Stimulated activated CD4-positive, alpha-beta T cell treated with anti-CD3 and anti-CD28 coated beads, TNF-alpha, amount 100 ng/mL, for 24 hours (primary cell): ENCODE data around the gene ZNF778.

ENCODE experiments used
- DNase-seq, 3 experiments: peaks; one replicate each; pipeline ENCODE4 v3.0.0-alpha.2; 2020; ENCODE audit warnings: low read depth in 3 of 3

The ZNF778 gene

GRCh38 chr16:89193576-89194293 lies 23.8 kb upstream of the ZNF778 start:
- DNase-seq, result no peak

- DNase-seq, result no peak
Measured at GRCh38 chr16:89194340-89195311, 22.9 kb upstream of the ZNF778 start.

- no peak for DNase-seq
Measured at GRCh38 chr16:89195521-89196171, 21.9 kb upstream of the ZNF778 start.

- no peak for DNase-seq
Measured at GRCh38 chr16:89197033-89197632, 20.4 kb upstream of the ZNF778 start.

GRCh38 chr16:89197633-89198416 lies 19.7 kb upstream of the ZNF778 start:
- DNase-seq, result no peak

GRCh38 chr16:89198417-89199240 lies 18.9 kb upstream of the ZNF778 start:
- DNase-seq, result no peak

- no peak for DNase-seq
Measured at GRCh38 chr16:89199241-89200123, 18.0 kb upstream of the ZNF778 start.

- no peak for DNase-seq
Measured at GRCh38 chr16:89200124-89200849, 17.2 kb upstream of the ZNF778 start, which contains the start of gene SLC22A31. Gene SLC22A31, minus strand, starts transcription at chr16:89200537. Its CDS starts 36 bp downstream, at chr16:89200501.

GRCh38 chr16:89200850-89201411 lies 16.6 kb upstream of the ZNF778 start:
- DNase-seq, result no peak

- DNase-seq, result peak; percentile 62 to 82 (median 64)
Measured at GRCh38 chr16:89201439-89202377, 15.8 kb upstream of the ZNF778 start.

- DNase-seq, result no peak
Measured at GRCh38 chr16:89202422-89203215, 14.9 kb upstream of the ZNF778 start.

GRCh38 chr16:89207993-89208392 lies 9.5 kb upstream of the ZNF778 start:
- no peak for DNase-seq

- no peak for DNase-seq
Measured at GRCh38 chr16:89209522-89210044, 7.9 kb upstream of the ZNF778 start.

GRCh38 chr16:89210165-89210903 lies 7.2 kb upstream of the ZNF778 start:
- DNase-seq, result no peak

GRCh38 chr16:89210904-89211515 lies 6.5 kb upstream of the ZNF778 start:
- no peak for DNase-seq
